ENCODE results near the gene ABHD11.
"Not testable (repeated sequence)": the region's sequence is repeated elsewhere in the genome, so short reads cannot be mapped to it uniquely, and the experiment has no call there.

ABHD11 gene

DNA sequence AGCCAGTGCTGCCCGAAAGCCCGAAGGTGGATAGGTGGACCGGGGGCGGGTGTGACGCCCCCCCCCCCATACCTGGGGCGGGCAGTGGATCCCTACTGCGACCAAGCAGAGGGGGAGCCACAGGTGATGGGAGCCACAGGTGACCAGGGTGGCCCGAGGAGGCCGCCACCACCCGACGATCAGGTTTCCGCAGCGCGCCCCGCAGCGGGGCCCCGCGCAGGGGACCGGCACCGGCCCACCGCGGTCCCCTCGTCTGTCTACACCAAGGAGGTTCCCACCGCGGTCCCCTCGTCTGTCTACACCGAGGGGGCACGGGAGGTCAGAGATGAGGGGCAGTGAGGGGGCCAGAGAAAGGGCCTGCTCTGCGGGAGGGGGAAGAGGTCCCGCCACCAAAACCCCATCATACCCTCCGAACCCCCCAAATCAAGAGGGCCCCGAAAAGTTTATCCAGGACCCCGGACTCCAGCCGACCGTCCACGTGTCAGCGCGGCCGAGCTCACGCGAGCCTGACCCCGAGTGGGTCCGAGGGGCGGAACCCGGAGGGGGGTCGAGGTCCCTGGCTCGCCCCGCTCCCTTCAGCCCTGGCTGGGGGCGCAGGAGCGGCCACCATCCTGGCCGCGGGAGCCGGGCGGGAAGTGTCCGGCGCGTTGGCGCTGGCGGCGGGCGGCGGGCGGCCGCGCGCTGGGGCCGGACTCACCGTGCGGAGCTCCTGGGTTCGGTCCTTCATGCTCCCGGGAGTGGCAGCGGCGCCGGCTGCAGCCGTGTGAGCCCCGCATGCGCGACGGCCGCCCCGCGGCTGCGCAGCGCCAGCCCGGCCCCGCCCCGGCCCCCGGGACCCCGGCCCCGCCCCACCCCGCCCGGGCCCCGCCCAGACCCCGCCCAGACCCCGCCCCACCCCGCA lies 19.4 kb downstream of the ABHD11 start, which contains the start of gene STX1A:
Gene STX1A, minus strand, starts transcription at position 765 of the 901 bp plus-strand sequence. Its CDS starts 38 bp downstream, at position 727.
- no peak for DNase-seq

DNA sequence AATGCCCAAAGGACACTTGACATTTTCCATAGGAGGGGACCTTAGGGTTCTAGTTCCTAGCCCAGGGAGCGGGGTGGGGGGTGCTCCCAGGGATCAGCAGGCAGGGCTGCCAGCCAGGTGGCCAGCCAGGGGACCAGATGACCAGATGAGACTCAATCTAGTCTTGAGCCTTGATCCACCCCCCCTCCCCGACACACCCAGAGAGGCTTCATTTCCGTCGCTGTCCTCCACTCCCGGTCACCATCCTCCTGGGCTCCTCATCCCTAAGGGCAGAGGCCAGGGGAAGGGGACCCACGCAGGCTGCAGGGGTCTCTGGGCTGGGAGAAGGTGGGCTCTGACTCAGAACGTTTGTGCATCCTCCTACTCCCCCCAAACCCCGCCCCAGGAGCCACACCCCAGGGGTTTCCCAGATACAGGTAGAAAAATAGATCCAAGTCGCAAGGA lies 20.1 kb downstream of the ABHD11 start:
- DNase-seq: no peak

GRCh38 chr7:73717991-73718405 lies 20.6 kb downstream of the ABHD11 start:
- DNase-seq: no peak

- no peak for DNase-seq
These were observed 21.4 kb downstream of the ABHD11 start for GRCh38 chr7:73717025-73717807.

GRCh38 chr7:73716318-73716890 lies 22.2 kb downstream of the ABHD11 start:
- DNase-seq: no peak

GRCh38 chr7:73715648-73716317 lies 22.8 kb downstream of the ABHD11 start:
- peak; percentile 41 for DNase-seq

- DNase-seq: not testable (repeated sequence)
These were observed 25.3 kb downstream of the ABHD11 start for GRCh38 chr7:73713319-73713718.

- DNase-seq: no peak
These were observed 25.8 kb downstream of the ABHD11 start for GRCh38 chr7:73712773-73713172.

GRCh38 chr7:73708961-73709549 lies 29.5 kb downstream of the ABHD11 start:
- no peak for DNase-seq

GRCh38 chr7:73707045-73707631 lies 31.5 kb downstream of the ABHD11 start:
- no peak for DNase-seq

DNA sequence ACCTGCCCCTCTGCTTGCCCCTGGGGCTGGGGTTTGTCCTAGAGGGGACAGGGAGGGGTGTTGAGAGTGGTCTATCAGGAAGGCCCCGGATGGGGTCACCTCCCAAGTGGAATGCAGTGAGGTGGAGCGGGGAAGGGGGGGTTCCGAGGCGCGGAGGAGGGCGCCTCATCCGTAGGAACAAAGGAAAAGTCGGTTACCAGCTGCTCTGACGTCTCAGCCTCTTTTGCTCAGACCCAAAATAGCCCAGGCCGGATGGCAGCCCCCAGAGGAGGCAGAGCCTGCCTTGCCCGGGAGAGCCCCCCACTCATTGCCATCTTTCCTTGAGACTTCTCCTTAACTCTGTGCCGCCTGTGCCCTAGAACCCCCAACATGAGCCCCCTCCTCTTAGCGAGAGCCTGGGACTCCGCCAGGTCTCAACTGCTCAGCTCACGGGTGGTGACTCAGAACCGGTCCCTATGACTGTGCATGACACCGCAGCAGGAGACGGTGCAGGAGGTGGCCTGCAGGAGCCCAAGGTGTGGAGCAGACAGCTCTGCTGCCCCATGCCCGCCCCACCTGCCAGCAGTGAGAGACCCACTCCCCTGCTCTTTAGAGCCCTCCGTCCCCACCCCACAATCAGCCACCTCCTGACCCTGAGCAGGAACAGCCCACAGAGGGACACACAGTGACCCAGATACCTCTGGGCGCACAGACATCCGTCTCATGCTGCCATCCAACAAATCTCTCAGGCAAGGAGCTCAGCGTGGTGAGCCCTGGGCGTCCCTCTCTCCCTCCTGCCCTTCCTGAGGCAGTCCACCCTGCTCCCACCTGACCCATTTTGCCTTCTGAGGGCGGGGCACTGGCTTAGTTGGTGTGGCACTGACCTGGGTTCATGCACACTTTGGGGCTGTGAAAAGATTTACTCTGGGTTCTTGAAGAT lies 32.2 kb downstream of the ABHD11 start:
- DNase-seq: no peak

DNA sequence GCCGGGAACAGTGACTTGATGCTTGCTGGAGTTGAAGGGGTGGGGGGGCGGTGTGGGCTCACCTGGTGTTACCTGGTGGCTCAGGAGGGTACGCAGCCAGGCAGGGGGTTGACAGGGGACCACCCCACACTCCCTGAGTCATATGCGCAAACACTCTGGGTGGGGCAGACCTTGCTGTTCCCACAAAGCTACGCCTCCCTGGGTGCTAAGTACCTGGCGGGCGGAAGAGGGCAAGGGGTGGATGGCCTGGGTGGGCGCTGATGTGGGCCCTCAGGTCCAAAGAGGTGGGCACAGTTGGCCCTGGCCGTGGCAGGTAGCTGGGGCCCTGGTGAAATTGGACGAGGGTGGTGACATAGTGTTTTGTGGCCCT lies 33.1 kb downstream of the ABHD11 start:
- DNase-seq: no peak

GRCh38 chr7:73704640-73705550 lies 33.7 kb downstream of the ABHD11 start:
- DNase-seq: no peak

DNA sequence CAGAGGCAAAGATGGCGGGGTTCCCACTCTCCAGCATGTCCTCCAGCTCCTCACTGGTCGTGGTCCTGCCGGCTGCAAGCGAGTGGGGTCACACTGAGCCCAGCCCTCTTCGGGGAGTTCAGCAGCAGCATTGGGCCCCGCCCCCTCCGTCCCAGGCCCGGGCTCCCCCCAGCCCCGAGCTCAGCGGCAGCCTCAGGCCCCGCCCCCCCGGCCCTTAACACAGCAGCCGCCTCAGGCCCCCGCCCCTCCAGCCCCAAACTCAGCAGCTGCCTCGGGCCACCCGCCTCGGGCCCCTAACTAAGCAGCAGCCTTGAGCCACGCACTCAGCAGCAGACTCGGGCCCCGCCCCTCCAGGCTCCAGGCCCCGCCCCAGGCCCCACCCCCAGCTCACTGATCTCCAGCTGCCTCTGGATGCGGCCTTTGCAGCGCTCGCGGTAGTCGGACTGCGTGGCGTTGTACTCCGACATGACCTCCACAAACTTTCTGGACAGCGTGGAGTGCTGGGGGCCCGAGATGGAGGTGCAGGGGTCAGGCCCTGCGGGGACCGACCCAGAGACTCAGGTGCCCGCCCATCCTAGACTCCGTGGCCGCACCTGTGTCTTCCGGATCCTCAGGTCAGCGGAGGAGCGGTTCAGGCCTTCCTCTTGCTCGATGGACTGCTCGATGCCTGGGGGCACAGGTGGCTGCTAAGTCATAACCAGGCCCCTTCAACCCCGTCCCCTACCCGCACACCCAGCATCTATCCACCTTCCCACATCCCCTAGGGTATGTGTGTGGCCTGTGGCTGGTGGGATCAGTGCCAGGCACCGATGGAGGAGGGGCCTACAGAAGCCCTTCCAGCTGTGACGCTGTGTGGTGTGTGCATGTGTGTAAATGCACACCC lies 34.6 kb downstream of the ABHD11 start:
- no peak for DNase-seq

- no peak for DNase-seq
These were observed 35.4 kb downstream of the ABHD11 start for GRCh38 chr7:73703225-73703624.

DNA sequence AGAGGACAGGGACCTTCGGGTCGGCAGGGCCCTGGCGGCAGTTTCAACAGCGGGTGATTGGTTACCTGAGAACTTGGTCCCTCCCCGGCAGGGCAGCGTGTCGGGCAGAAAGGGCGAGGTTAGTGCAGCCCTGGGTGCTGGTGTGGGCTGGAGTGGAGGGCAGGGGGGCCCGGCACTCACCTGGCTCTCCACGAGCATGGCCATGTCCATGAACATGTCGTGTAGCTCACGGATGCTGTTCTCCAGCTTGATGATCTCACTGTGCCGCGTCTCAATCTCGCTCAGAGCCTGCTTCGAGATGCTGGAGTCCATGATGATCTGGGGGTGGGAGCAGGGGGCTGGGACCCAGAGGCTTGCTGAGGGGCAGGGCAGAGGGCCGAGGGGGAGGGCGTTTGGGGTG lies 35.9 kb downstream of the ABHD11 start:
- no peak for DNase-seq

DNA sequence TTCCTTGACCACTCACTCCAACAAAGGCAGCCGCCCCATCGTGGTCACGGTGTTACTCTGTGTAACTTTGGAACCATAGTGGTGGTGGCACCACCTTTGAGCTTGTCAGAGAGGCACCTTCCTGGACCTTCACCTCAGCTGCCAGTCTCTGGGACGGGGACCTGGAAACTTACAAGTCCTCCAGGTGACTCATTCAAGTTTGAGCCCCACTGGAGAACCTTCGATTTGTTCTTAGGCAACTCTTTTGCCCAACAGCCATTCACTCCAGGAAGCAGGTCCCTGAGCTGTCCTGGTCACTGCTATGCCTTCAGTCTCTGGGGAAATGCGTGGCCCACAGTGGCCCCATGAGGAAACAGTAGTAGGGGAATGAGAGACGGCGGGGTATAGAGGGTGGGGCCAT lies 36.4 kb downstream of the ABHD11 start:
- no peak for DNase-seq

GRCh38 chr7:73701357-73701995 lies 37.1 kb downstream of the ABHD11 start:
- DNase-seq: no peak
